NK-92 treated with Interleukin-12 subunit alpha and Interleukin-12 subunit beta, amount 100 ng/mL, for 24 hours (cell line): ENCODE measurements around the gene SPAG8.

Experiments used
- DNase-seq: peaks from one replicate; lab custom pipeline; 2025; lab: John Stamatoyannopoulos, UW

The SPAG8 gene

DNA sequence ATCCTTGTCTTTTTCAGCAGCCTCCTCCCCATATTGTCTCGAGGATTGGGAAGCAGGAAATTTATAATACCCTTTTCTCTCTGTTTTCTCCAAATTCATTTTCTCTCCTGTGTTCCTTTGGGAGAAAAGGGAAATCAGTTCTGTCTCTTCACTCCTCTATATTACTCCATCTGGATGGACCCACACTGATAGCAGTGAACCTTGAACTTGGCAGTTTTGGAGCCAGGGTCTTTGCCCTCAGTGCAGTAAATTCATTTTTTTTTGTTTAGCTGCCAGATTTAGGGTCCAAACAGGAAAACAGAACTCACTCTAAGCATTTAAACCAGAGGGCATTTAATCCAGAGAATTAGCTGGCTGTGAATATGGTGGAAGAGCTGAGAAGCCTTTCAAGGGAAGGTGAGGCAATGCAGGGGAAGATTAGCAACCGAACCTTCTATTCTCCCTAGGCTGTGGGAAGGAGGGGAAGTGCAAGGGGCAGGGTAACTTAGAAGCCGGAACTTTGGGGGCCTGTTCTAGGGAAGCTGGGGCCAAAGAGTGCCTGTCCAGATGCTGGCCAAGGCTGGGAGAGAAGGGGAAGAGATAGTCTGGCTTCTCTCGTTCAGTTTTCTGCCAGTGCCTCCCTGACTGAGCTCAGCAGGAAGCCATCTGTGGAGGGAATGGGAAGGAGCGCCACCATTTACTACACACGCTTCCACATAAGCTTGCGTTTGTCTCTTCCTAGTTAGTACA, 37.0 kb downstream of the SPAG8 start:
- DNase-seq, result no peak

- DNase-seq, result no peak
These were observed 40.1 kb downstream of the SPAG8 start for GRCh38 chr9:35771943-35772342.

DNA sequence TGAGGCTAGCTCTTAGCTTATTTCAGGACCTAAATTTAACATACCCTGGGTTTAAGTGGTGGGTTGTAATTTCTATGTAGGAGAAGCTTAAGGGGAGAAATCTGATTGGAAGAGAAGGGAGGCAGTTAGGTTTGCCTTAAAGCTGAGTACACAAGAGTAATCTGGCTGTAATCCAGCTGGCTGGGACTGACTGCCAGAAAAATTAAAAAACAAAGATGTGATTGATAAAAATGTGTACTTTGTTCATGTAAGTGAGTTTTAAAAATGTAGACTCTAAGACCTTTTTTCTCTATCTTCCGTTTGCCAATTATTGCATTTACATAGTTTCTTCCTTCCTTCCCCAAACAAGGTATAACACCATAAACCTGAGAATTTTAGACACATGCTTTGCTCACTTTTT, 40.5 kb downstream of the SPAG8 start:
- DNase-seq, result no peak

DNA sequence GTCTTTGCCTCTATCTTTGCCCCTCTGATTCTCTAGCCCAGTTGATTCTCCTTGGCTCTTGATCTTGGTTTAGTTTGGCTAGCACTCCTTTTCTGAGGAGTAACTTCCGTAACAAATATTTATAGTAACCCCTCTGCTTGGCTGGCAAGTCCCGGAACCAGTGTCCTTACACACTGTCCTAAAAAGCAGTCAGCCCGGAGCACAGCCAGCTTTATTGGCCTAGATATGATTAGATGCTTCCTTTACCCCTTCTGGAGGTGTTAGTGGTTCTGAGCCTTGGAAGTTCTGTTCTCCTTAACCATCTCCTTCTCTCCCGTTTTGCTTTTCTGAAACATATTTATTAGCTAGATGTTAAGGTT, 41.0 kb downstream of the SPAG8 start:
- no peak for DNase-seq

DNA sequence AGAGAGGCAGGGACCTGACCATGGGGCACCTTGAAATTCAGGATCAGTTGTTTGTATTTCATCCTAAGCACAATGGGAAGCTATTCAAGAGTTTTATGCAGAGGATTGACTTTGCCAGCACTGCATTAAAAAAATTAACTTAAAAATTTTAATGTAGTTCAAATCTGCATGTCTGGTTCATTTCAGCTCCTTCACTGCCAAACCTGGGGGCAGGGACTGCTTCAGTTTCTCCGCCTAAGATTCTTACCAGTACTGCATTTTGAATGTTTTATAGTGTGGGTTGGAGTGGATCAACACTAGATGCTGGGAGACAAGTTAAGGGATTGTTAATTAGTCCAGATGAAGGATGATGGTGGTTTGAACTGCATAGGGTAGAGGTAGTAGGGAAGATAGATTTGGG, 42.3 kb downstream of the SPAG8 start:
- no peak for DNase-seq

GRCh38 chr9:35767458-35767857, 44.6 kb downstream of the SPAG8 start:
- no peak for DNase-seq

DNA sequence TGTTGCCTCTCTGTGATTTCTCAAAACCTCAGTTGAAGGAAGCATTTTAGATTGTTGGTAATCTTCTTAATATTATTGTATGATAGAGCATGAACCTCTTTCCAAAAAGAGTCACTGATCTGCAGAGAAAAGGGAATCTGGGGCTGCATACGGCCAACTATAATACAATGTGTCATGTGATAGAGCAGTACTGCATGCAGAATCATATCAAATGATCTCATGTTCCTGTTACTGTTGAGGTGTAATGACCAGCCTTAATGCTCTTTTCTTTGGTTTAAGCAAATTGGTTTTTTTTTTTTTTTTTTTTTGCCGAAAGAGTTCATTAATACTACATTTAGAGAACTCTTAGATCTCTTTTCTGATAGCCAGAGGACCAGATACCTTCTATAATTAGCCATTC, 45.1 kb downstream of the SPAG8 start:
- no peak for DNase-seq

DNA sequence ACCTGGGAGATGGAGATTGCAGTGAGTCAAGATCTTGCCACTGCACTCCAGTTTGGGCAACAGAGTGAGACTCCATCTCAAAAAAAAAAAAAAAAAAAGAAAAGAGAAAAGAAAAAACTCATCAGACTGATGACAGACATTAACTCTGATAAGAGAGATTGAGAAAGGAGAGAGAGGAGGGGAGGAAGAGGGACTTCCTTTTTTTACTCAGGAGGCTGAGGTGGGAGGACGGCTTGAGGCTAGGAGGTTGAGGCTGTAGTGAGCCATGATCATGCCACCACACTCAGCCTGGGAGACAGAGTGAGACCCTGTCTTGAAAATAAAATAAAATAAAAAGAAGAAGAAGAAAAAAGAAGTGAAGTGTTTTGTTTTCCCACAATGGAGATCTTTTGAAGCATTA, 48.3 kb downstream of the SPAG8 start:
- DNase-seq, result no peak

DNA sequence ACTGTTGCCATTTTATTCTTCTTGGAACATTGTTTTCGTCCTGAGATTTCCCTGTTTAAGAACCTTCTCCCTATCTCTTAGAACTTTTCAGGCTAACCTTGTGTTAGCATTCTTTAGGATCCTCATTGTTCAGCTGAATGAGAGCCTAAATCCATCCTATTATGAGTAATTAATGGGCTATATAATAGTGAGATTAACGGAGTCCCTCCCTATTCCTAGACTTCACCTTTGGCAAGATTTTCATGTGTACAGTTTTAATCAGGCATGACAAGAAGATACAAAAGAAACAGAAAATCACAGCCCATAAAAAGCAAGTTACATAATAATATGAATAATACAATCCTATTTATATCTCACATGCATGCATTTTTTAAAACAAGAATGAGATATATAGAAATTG, 48.9 kb downstream of the SPAG8 start:
- no peak for DNase-seq

DNA sequence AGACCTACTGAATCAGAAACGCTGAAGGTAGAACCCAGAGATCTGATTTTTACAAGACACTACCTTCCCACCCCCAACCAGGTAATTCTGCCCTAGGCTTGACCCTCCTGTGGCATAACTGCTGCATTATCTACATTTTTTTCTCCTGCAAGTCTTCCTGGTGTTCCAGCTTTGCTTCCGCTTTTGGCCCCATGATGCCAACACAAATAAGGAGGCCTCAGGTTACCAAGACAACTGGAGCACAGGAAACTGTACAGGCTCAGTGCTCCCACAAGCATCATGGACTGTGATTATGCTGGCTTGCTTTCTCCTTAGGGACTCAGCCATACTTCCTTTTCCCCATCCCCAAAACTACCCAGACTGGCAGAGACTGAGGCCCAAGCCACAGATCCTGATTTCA, 51.4 kb downstream of the SPAG8 start:
- DNase-seq, result no peak

GRCh38 chr9:35759795-35760194, 52.3 kb downstream of the SPAG8 start:
- DNase-seq, result no peak
